NCI-H2029 (cell line): ENCODE measurements around the gene SSH2.
"Not testable (repeated sequence)": the region's sequence is repeated elsewhere in the genome, so short reads cannot be mapped to it uniquely, and the experiment has no call there.

Source experiments
- DNase-seq: peaks from one replicate; lab custom pipeline; 2025; lab: John Stamatoyannopoulos, UW

Gene SSH2

DNA sequence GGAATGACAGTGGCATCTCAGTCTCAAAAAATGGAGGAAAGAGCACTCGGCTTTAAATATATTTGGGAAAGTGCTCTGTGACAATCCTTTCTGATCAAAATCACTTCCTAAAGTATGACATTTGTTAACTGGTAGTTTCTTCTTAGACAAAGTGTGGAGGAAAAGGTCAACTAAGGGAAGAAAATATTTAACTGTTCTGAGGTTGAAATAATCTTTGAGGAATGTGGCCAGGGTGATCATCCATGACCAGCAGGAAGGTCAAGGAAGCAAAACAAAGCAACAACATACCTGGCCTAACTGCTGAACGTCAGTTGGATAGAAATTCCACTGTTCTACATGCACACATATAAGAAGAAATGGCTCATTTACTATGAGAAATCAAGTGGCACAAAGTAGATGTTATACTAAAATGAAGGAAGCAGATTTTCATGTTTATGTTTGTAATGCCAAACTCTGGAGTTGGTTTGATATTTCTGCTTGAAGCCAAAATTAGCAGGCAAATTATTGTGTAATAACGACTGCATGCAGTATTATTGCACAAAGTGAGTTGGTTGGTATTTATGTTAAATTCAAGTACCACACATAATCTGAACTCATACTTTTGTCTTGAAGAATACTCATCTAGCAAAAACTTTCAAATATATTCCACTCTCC, 220.0 kb downstream of the SSH2 start:
- DNase-seq = no peak

DNA sequence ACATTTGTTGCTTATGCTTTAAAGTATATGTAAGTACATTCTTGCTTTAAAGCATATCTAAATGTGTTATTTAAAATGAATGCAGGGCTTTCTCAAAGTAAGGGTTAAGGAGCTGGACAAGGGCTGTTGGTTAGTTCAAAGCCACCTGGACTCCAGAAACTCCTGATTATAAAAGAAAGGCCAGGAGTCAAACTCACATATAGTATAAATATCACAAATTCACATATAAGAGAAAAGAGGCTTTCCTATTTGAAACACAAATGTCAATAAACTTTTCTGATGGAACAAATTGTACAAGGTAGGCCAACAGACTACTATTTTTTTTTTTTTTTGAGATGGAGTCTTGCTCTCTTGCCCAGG, 222.8 kb downstream of the SSH2 start:
- no peak for DNase-seq

GRCh38 chr17:29706045-29706431, 224.0 kb downstream of the SSH2 start:
- DNase-seq = no peak

DNA sequence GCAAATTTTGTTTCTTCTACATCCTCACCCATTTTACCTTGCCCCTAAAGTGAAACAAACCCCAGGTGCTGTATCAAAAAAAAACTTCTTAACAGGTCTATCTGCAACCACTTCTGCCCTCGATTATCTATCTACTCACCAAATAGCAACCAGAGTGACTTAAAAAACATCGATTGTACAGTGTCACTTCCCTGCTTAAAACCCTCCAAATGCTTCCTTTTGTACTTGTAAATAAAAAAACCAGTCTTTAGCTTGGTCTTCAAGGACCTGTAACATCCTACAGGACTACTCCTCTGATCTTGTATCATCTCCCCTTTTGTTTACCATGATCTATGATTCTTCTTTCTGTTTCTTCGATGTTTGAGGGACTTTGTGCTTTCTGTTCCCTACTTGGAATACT, 224.6 kb downstream of the SSH2 start:
- DNase-seq = no peak

- no peak for DNase-seq
Measured at GRCh38 chr17:29699283-29699682, 230.7 kb downstream of the SSH2 start.

GRCh38 chr17:29698837-29699236, 231.2 kb downstream of the SSH2 start:
- no peak for DNase-seq

DNA sequence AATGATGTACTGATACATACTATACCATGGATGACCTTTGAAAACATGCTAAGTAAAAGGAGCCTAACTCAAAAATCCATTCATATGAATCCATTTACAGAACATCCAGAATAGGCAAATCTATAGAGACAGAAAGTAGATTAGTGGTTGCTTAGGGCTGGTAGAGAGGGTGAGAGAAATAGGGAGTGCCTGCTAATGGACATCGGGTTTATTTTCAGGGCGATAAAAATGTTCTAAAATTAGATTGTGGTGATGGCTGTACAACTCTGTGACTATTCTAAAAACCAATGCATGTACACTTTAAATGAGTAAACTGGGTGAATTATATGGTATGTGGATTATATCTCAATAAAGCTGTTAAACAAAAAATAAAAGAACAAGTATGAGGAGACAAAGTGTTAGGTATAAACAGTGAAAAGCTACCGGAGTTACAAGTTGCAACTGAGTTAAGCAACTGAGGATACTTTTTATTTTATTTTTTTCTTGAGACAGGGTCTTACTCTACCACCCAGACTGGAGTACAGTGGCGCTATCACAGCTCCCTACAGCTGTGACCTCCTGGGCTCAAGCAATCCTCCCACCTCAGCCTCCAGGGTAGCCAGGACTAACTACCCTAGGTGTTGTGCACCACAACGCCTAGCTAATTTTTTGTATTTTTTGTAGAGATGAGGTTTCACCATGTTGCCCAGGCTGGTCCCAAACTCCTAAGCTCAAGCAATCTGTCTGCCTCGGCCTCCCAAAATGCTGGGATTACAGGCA, 231.8 kb downstream of the SSH2 start:
- no peak for DNase-seq

GRCh38 chr17:29697371-29697770, 232.7 kb downstream of the SSH2 start:
- DNase-seq = no peak

DNA sequence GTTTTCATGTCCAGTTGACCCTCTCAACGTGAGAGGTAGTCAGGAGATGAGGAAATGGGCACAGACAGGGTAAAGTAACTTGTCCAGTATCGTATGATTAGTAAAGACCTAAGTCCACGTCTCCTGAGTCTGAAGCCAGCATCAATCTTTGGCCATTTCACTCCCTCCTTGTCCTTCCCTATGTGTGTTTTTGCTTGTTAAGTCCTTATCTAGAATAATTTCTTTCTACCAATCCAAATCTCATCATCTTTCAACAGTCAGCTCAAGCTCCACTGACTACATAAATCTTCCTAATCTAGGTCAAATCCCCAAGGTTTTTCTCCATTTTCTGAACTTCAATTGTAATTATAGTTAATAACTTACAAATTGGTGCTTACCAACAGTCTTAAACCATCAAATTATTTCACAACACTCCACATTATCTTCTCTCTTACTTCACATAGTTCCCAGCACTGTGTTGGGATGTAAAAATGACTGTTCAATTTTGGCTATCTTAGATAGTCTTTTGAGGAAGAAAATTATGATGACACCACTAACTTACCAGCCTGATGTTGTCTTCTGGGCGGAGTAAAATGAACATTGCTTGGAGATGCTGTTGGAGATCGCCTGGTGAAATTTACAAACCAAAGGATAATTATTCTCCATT, 235.0 kb downstream of the SSH2 start:
- DNase-seq = no peak

DNA sequence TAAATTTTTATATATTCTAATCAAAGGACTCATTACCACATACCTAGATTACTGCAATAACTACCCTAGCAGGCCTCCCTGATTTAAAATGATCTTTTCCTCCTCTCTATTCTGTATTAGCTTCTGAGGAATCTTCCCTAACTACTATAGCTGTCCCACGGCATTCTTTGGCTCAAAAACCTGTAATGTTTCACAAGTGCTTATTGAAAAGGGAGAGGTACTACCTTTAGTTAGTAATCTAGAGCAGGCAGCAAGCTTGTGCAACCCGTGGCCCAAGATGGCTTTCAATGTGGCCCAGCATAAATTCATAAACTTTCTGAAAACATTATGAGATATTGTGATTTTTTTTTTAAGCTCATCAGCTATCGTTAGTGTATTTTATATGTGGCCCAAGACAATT, 236.3 kb downstream of the SSH2 start:
- DNase-seq = no peak

DNA sequence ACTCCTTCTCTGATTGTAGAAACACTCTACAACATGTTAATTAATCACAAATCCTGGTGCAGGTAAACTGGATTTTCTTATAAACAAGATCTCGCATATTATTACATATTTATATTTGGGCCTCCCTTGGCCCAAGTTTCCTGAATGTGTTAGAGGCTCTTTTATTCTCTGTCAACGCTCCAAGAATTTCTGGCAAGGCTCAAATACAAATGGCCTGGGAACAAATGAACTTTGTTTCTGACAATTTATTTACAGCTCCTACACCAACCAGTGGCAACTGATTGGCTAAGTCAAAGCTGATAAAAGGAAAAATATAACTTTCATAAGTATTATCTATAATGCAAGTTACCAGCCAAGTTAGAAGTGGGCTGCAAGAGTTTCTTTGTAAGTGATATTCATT, 242.4 kb downstream of the SSH2 start:
- no peak for DNase-seq

GRCh38 chr17:29686993-29687590, 242.9 kb downstream of the SSH2 start:
- no peak for DNase-seq

DNA sequence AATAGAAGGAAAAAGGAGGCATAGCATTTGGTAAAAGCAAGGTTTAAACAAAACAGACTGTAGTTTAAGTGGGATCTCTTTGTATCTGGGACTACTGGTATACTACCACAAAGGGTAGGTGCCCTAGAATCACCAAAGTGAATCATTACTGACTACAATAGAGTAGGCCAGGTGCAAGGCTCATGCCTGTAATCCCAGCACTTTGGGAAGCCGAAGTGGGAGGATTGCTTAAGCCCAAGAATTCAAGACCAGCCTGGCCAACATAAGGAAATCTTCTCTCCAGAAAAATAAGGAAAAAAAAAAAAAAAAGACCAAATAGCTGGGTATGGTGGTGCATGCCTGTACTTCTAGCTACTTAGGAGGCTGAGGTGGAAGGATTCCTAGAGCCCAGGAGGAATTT, 246.5 kb downstream of the SSH2 start:
- no peak for DNase-seq

GRCh38 chr17:29682987-29683386, 247.0 kb downstream of the SSH2 start:
- DNase-seq = no peak

DNA sequence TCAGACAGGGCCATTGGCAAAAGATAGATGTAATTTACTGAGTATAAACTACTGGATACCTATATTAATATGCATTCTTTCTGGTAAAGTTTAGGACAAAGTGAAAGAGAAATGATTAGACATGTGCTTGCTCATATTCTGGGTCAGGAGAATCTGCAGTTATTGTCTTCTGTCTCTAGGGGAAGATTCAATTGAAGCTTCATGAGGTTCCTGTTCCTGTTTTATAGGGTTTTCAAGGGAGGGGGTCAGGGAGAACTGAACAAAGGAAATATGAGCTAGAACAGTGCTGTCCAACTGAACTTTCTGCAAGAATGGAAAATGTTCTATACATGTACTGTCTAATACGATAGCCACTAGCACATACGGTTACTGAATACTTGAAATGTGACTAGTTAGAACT, 248.0 kb downstream of the SSH2 start:
- DNase-seq = no peak

DNA sequence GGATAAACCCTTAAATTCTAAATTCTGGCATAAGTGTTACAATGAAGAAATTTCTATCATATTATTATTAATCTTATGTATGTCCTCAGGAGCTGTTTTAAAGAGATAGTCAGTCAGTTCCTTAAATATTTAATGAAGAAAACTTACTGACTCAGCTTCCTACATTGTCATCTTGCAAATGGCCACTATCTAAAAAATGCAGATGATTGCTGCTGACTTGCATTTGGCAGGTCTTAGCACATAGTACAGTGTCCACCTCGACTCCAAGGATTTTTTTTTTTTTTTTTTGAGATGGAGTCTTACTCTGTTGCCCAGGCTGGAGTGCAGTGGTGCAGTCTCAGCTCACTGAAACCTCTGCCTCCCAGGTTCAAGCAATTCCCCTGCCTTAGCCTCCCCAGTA, 252.2 kb downstream of the SSH2 start:
- no peak for DNase-seq

- DNase-seq = no peak
Measured at GRCh38 chr17:29677221-29677791, 252.7 kb downstream of the SSH2 start.

GRCh38 chr17:29675961-29676360, 254.1 kb downstream of the SSH2 start:
- DNase-seq = not testable (repeated sequence)

GRCh38 chr17:29674281-29674680, 255.7 kb downstream of the SSH2 start:
- no peak for DNase-seq

DNA sequence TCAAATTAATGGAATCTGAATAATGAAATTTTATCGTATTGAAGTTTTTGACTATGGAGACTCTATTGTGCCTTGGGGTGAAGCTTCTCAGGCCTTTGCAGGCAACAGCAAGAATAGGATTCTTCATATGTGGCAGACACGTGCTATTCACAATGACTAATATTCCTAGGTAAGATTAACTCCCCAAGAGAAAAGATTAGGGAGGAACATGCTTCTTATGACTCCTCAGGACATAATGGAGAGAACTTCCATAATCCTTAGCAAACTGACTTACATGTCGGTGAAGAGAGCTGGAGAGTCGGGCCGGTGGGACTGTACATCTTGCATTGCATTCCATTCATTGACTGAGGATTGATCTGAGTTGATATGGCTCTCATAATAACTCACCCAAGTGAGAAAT, 258.4 kb downstream of the SSH2 start:
- DNase-seq = no peak

- DNase-seq = no peak
Measured at GRCh38 chr17:29669266-29669665, 260.8 kb downstream of the SSH2 start.

- DNase-seq = no peak
Measured at GRCh38 chr17:29667969-29668368, 262.1 kb downstream of the SSH2 start.

DNA sequence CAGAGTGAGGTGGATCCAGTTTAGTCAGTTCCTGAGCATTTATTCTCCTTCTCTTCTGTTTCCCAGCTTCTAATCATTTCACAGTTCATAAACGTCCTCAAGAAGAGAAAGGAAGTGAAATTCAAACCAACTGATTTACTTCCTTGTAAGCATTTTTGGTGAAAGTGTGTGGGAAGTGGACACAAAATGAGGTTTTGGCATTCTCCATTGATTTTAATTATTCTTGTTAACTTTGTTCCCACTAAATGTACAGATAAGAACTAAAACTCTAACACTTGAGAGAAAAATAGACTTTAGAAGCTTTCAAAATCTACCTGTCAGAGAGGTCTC, 264.6 kb downstream of the SSH2 start:
- DNase-seq = no peak
